NCI-H446 (cell line): ENCODE data around the gene SSTR5.

Source experiments
- DNase-seq, 2 experiments: peaks; one replicate each; lab custom pipeline; 2025; lab: John Stamatoyannopoulos, UW

SSTR5 gene

DNA sequence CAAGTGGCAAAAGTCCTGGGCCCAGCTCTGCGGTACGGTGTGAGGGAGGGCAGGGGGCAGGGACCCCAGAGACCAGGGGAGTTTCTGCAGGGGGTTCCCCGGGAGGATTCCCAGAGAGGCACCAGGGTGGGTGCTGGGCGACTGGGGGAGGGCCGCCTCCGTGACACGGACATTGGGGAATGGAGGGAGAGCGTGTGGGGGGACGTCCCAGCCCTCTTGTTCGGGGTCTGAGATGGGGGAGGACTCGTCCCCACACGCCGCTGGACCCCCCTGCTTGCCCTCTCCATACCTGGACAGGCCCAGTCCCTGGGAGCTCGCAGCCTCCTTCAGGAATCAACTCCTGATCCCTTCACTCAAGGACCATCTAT is 49.8 kb downstream of the SSTR5 start:
- DNase-seq, result no peak

DNA sequence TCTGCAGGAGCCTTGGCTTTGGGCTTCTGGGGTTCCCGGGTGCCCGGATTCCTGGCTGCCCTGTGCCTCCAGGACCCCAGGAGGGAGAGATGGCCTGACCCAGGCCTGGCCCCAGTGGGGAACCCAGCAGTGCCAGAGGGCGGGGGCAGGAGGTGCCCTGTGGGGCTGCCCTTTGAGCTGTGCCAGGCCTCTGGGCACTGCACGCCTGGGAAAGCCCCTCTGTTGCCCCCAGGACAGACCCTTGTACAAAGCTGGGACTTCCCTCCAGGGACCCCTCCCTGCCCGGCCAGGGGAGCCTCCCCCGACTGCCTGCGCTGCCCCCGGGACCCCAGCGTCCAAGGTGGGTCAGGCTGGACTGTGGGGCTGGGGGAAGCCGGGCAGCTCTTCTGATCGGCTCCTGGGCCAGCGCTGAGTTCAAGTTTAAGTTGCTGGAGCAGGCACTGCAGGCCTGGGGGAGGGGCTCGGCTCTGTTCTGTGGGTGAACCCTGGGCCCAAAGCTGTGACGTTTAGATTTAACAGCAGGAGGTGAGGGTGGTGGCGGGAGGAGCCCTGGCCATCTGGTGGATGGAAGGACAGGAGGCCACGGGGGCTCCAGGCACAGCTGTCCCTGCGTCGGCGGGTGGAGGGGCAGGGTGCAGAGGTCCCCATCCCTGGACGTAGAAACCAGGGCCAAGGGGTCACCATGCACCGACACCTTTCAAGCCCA is 51.1 kb downstream of the SSTR5 start:
- DNase-seq, result no peak

DNA sequence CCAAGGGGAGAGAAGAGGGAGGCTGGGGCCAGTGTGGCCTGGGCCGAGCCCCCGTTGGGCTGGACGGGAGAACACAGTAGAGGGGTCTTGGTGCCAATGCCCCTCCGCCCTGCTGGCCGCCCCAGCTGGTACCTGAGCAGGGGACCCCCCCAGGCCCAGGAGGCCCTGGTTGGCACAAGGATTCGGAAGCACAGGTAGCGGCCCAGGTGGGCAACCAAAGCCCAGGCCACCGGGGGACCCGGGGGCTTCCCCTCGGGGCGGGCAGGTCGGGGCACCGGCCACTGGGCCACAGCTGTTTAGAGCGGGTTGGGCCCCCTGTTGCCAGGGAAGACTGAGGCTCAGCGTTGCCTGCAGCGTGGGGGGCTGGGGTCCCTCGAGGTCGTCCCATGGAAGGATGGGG is 51.7 kb downstream of the SSTR5 start:
- DNase-seq, result no peak

DNA sequence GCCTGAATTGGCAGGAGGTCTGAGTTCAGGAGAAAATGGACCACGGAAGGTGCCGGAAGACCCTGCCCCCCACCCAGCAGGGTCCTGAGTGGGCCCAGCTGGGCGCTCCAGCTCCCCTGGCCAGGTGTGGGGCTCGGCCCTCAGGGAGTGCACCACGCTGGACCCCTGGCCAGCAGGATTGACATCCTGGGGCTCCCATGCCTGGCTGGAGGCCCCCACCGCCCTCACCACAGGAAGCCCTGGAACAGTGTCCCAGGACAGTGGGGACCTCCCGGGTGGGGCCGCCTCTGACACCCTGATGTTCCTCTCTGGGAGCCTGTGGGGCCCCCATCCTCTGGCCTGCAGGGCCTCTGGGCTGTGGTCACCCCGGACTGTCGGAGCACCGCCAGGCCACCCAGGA is 52.2 kb downstream of the SSTR5 start:
- no peak for DNase-seq

DNA sequence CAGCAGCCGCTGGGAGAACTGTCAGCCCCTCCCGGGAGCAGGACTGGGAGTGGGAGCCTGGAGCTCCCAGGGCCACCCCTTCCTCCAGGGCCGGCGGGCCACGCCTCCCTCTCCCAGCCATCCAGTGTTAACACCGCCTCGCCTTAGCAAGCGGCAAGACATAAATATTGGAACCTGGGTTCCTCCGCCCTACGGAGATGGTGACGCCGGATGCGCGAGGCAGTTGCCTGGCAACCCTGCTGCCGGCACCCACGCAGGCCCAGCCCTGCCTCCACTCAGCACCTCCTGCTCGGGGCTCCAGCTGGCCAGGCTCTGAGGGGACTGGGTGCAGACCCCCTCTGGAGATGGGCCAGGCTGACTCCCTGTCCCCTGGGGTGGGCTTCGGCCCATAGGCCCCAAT is 52.9 kb downstream of the SSTR5 start:
- no peak for DNase-seq

DNA sequence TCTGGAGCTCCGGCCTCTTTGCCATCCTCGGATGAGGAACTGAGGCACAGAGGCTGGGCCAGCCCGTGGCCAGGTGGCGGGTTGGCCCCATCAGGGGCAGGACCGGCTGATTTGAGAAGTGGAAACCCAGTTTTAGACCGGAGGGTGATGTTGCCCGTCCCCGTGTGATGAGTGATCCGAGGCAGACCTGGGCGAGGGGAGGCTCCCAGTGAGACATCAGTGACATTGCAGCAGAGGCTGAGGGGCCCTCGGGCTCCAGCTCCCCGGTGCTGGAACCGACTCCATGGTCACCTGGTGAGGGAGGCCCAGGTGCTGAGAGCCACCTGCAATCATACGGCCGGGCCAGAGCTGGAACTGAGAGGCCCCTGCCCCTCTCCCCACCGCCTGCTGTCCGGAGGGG is 53.5 kb downstream of the SSTR5 start:
- DNase-seq, result no peak

DNA sequence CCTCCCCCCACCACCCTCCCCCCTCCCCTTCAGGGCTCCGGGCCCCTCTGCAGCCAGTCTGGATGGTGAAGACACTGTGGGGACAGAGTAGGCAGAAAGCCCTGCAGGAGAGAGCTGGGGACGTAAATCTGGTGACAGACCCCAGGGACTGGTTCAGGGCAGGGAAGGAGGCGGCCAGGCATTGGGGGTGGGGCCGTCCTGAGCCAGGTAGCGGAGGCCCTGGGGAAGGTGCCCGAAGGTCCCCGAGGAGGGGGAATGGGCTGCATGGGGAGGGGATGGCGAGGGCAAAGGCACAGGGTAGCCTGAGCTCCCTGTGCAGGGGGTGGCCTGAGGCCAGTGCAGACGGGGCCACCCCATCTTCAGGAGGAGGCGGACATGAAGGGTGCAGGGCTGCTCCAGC is 54.0 kb downstream of the SSTR5 start:
- no peak for DNase-seq

DNA sequence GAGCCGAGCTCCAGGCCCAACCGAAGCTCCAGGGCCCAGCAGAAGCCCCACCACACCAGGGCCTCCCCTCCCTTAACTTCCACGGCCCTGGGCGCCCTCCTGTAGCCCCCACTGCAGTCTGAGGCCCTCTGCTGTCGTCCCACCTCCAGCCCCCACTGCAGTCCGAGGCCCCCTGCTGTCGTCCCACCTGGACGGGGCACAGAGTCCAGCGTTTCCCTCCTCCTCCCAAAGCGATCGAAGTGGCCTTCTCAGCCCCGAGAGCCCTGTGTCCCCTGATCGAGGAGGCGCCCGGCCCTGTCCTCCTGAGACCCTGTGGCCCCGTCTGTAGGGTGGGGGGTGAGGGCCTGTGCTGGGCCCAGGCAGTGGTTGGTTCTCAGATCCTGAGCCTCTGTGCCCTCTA is 54.6 kb downstream of the SSTR5 start:
- DNase-seq, result no peak

DNA sequence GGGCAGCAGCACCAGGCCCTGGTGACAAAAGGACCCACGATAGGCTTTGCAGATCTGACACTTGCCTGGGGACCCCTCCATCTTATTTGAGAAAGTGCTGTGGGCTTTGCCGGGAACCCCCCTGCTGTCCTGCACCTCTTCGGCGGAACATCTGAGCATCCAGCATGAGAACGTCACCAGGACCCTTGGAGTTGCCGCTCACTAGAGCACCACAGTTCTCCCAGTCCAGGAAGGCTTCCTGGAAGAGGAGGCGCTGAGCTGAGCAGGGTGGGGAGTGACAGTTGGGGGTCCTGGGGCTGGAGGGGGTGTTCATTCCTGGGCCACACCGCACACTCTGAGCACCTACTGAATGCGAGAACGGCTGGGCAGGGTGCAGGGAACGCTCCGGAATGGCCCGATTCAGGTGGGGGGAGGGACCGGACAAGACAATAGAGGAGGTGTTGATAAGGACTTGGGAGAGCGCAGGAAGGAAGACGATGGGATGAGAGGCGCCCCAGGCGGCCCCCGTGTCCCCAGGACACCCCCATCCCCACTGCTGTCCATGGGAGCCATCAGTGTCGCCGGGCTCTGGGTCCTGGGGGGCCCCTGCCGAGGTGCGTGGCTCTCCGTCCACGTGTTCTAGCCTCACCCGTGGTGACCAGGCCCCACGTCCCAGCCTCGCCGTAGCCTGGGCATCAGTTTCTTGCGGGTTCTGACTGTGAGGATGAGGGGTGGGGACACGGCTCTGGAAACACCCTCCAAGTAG is 55.6 kb downstream of the SSTR5 start:
- no peak for DNase-seq

DNA sequence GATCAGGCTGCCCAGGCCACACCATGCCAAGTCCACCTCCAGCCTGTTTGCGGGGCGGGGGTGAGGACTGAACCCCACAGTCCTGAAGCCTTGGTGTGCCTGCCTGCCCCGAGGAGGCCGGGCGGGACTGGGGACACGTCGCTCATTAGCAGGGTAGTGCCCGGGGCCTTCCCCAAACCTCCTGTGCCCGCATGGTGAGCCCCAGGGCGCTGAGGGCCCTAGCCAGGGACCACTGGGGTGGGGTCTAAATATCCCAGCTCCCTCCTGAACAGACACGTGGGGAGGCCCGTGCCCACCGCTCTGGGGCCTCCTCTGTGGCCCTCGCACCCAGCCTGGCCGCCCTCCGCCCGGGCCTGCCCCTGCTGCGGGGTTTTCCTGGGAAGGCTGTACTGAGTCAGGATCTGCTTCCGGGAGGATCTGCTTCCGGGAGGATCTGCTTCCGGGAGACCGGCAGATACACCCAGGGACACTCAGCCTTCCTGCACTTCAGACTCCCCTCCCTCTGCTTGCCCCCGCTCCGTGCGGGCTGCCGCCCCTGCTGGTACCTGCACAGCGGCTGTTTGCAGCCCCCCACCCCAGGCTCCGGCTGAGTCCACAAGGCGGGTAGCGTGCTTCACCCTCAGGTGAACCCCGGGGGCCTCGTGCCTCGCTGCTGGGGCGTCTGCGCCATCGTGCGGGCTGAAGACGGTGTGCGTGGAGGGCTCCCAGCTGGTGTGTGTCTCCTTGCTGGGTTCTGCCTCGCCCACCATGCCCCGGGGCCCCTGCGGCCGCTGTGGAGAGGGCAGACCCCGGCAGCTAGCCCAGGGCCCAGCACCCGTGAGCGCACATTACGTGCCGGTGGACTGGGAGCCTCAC is 56.8 kb downstream of the SSTR5 start:
- DNase-seq, result no peak

DNA sequence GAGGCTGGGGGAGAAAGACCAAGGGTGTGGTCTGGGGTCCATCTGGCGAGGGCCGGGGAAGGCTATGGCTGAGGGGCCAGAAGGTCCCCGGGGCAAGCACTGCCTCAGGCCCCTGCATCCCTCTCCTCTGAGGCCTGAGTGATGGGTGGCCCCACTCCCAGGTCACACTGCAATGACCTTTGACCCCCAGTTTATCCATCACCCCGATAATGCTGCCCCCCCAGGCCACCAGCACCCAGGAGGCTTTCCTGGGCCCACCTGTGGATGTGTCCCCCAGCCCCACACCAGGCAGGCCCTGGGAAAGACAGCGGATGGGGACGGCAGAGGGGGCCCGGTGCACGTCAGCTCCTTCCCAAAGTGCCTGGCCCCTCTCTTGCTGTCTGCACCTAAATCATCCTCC is 57.8 kb downstream of the SSTR5 start:
- DNase-seq, result no peak
